ENCODE data around the gene NEUROG2. TPM values are rescaled to one million over a fixed set of nuclear protein-coding genes. Genes with fewer than 3 reads are reported as not detected.

Gene NEUROG2
- total RNA-seq, 1 experiment from 2014 or later: not detected

DNA sequence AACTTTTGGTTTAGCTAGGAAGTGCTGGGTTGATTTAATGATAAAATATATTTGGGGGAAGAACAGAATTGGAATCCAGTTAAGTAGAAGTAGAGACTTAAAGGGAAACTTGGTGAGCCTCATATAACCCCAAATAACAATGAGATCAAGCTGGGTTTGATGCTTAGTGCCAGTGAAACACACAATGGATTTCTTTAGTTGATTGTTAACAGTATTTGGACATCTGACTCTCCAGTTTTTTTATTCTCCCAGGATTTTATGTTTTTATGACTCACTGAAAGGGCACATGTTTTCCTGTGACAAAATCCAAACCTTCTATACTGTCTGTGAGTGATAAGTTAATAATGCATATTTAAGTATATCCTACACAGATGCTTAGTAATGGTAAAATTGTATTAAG is 2.7 kb upstream of the NEUROG2 start:
- H3K4ac ChIP-seq (ENCODE audit: low read depth, low read length): no peak overlapping the region
- H3K4me2 ChIP-seq (ENCODE audit: insufficient read depth, insufficient read length, low read length): no peak overlapping the region
- peaks cover 6 to 12% of the 10 kb centered on the region in 2 experiments; a peak in 3 of 5 replicates for H3K9me3 Mint-ChIP-seq
- H3K4me1 Mint-ChIP-seq: peaks cover 56 to 80% of the 10 kb centered on the region in 2 experiments
- no peaks in the 10 kb centered on the region; the same call in 1 of the 2 replicates for H3K4me1 ChIP-seq (ENCODE audit: insufficient read depth, low read length)
- H2BK15ac ChIP-seq (ENCODE audit: low read depth, low read length): no peak overlapping the region
- H2BK20ac ChIP-seq (ENCODE audit: low read depth, low read length, poor library complexity, severe bottlenecking): no peak overlapping the region
- H2BK5ac ChIP-seq (ENCODE audit: insufficient read length, low read length): no peak overlapping the region
- H2BK120ac ChIP-seq (ENCODE audit: low read depth, low read length, poor library complexity, severe bottlenecking): no peak overlapping the region
- H3K9ac ChIP-seq (ENCODE audit: extremely low read depth, insufficient read length, low read length): no peak overlapping the region
- H3K79me1 ChIP-seq (ENCODE audit: insufficient read depth, low read depth, low read length, poor library complexity, severe bottlenecking): no peaks in the 10 kb centered on the region
- H4K8ac ChIP-seq (replicated peaks; ENCODE audit: insufficient read length, low read depth, low read length): no peak overlapping the region
- H3K27ac Mint-ChIP-seq: no peak overlapping the region
- H4K91ac ChIP-seq (ENCODE audit: insufficient read length, low read depth, low read length): no peak overlapping the region
- H2AK5ac ChIP-seq (ENCODE audit: insufficient read length, low read length): no peak overlapping the region
- no peaks in the 10 kb centered on the region for H4K20me1 ChIP-seq (ENCODE audit: control insufficient read depth, insufficient read depth, insufficient read length)
- H3K23ac ChIP-seq (ENCODE audit: insufficient read length, low read depth, low read length): no peak overlapping the region
- no peak for DNase-seq
- no peak overlapping the region for H3K27ac ChIP-seq (ENCODE audit: insufficient read length, low read depth, low read length)
- H3K36me3 Mint-ChIP-seq (ENCODE audit: insufficient read depth in 1 of 3, low read depth in 3 of 3): peaks cover 0 to 4% (median 0%) of the 10 kb centered on the region in 3 experiments; a peak in 2 of 7 replicates
- peaks cover 39% of the 10 kb centered on the region for H3K23me2 ChIP-seq (ENCODE audit: insufficient read length, low read depth, low read length, poor library complexity, severe bottlenecking)
- H2AFZ ChIP-seq (ENCODE audit: low read length): no peak overlapping the region
- no peak overlapping the region for H2BK12ac ChIP-seq (ENCODE audit: insufficient read length, low read depth, low read length)
- no peak overlapping the region for H3K14ac ChIP-seq (ENCODE audit: insufficient read depth, low read length)
- no peak overlapping the region for H4K5ac ChIP-seq (ENCODE audit: insufficient read length, low read depth, low read length)
- peaks cover 92% of the 10 kb centered on the region for H3K27me3 ChIP-seq (ENCODE audit: insufficient read depth, low read length)
- TF ChIP-seq, protein P1, sequence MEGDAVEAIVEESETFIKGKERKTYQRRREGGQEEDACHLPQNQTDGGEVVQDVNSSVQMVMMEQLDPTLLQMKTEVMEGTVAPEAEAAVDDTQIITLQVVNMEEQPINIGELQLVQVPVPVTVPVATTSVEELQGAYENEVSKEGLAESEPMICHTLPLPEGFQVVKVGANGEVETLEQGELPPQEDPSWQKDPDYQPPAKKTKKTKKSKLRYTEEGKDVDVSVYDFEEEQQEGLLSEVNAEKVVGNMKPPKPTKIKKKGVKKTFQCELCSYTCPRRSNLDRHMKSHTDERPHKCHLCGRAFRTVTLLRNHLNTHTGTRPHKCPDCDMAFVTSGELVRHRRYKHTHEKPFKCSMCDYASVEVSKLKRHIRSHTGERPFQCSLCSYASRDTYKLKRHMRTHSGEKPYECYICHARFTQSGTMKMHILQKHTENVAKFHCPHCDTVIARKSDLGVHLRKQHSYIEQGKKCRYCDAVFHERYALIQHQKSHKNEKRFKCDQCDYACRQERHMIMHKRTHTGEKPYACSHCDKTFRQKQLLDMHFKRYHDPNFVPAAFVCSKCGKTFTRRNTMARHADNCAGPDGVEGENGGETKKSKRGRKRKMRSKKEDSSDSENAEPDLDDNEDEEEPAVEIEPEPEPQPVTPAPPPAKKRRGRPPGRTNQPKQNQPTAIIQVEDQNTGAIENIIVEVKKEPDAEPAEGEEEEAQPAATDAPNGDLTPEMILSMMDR (conservative IDR thresholded peaks at IDR 0.05): no peak
- H3K56ac ChIP-seq (ENCODE audit: insufficient read length, low read depth, low read length): no peak overlapping the region
- peaks cover 99% of the 10 kb centered on the region for H3K27me3 Mint-ChIP-seq (ENCODE audit: low read depth)
- no peak overlapping the region for H3K18ac ChIP-seq (ENCODE audit: insufficient read length, low read depth, low read length)
- no peaks in the 10 kb centered on the region for H3K9me3 ChIP-seq (ENCODE audit: control insufficient read depth, low read depth, low read length)
- no peak overlapping the region; a peak in 1 of 5 replicates for H3K4me3 Mint-ChIP-seq
- H3K79me2 ChIP-seq (ENCODE audit: insufficient read depth, low read length): no peaks in the 10 kb centered on the region
- no peak overlapping the region for H3T11ph ChIP-seq (ENCODE audit: low read length)
